ENCODE data around the gene SDHAF2.
"Not testable (repeated sequence)": the region's sequence is repeated elsewhere in the genome, so short reads cannot be mapped to it uniquely, and the experiment has no call there.

SDHAF2 gene

GRCh38 chr11:61454520-61454919 is 24.6 kb downstream of the SDHAF2 start:
- DNase-seq (ENCODE audit: low read depth), result no peak
- H3K4me3 ChIP-seq (ENCODE audit: control insufficient read depth, low read depth, low read length), result no peak overlapping the region
- no peak for TF ChIP-seq CTCF (conservative IDR thresholded peaks at IDR 0.05; ENCODE audit: control insufficient read depth, insufficient read depth, low read depth, low read length)

GRCh38 chr11:61460474-61460881 is 30.6 kb downstream of the SDHAF2 start:
- H3K4me3 ChIP-seq (ENCODE audit: control insufficient read depth, low read depth, low read length), result no peak overlapping the region
- no peak for TF ChIP-seq CTCF (conservative IDR thresholded peaks at IDR 0.05; ENCODE audit: control insufficient read depth, insufficient read depth, low read depth, low read length)
- peak; percentile 62 for DNase-seq (ENCODE audit: low read depth)

- peak; percentile 23 for DNase-seq (ENCODE audit: low read depth)
- no peak overlapping the region for H3K4me3 ChIP-seq (ENCODE audit: control insufficient read depth, low read depth, low read length)
- TF ChIP-seq CTCF (conservative IDR thresholded peaks at IDR 0.05; ENCODE audit: control insufficient read depth, insufficient read depth, low read depth, low read length), result peak; percentile 38
Measured at GRCh38 chr11:61460986-61461385, 31.1 kb downstream of the SDHAF2 start.

GRCh38 chr11:61467602-61468001 is 37.7 kb downstream of the SDHAF2 start:
- H3K4me3 ChIP-seq (ENCODE audit: control insufficient read depth, low read depth, low read length); DNase-seq (ENCODE audit: low read depth): not testable (repeated sequence)

- no peak for DNase-seq (ENCODE audit: low read depth)
- no peak overlapping the region for H3K4me3 ChIP-seq (ENCODE audit: control insufficient read depth, low read depth, low read length)
- no peak for TF ChIP-seq CTCF (conservative IDR thresholded peaks at IDR 0.05; ENCODE audit: control insufficient read depth, insufficient read depth, low read depth, low read length)
Measured at GRCh38 chr11:61468002-61468401, 38.1 kb downstream of the SDHAF2 start.

- no peak overlapping the region for H3K4me3 ChIP-seq (ENCODE audit: control insufficient read depth, low read depth, low read length)
- no peak for TF ChIP-seq CTCF (conservative IDR thresholded peaks at IDR 0.05; ENCODE audit: control insufficient read depth, insufficient read depth, low read depth, low read length)
- peak; percentile 81 for DNase-seq (ENCODE audit: low read depth)
Measured at GRCh38 chr11:61472282-61472681, 42.4 kb downstream of the SDHAF2 start.

- TF ChIP-seq CTCF (conservative IDR thresholded peaks at IDR 0.05; ENCODE audit: control insufficient read depth, insufficient read depth, low read depth, low read length), result no peak
- no peak overlapping the region for H3K4me3 ChIP-seq (ENCODE audit: control insufficient read depth, low read depth, low read length)
- peak; percentile 95 for DNase-seq (ENCODE audit: low read depth)
Measured at GRCh38 chr11:61472868-61473267, 42.9 kb downstream of the SDHAF2 start.

All from fibroblast of mammary gland (primary cell).